PFSK-1 (cell line): Measurements from ENCODE around the gene MEMO1.

Source experiments
- FOXP2 ChIP-seq: optimal IDR thresholded peaks from 2 replicates; pipeline ENCODE3; 2011; ENCODE audit warnings: borderline replicate concordance, control low read depth, inconsistent platforms; ENCODE audit not compliant: insufficient read depth; ENCODE audit errors: extremely low read length, extremely low read depth
- POLR2AphosphoS5 ChIP-seq: IDR thresholded peaks from 2 replicates; pipeline ENCODE4 v1.6.1; 2012; ENCODE audit warnings: low read depth, mild to moderate bottlenecking, control low read depth, low read length, moderate library complexity
- REST ChIP-seq, 2 experiments: IDR thresholded peaks; 2 replicates each; pipeline versions ENCODE4 v1.6.1 to v1.8.0; 2011 to 2012; ENCODE audit warnings: low read depth in 2 of 2, low read length in 2 of 2, control low read depth in 1 of 2, inconsistent platforms in 1 of 2, mild to moderate bottlenecking in 1 of 2, moderate library complexity in 1 of 2; ENCODE audit not compliant: insufficient read depth in 1 of 2
- SIN3A ChIP-seq: IDR thresholded peaks from 2 replicates; pipeline ENCODE4 v1.6.1; 2012; ENCODE audit warnings: mild to moderate bottlenecking, low read length, moderate library complexity, borderline replicate concordance; ENCODE audit not compliant: insufficient read depth
- TAF1 ChIP-seq: IDR thresholded peaks from 2 replicates; pipeline ENCODE4 v1.6.1; 2012; ENCODE audit warnings: low read length, control low read depth, borderline replicate concordance; ENCODE audit not compliant: insufficient read depth

DNA sequence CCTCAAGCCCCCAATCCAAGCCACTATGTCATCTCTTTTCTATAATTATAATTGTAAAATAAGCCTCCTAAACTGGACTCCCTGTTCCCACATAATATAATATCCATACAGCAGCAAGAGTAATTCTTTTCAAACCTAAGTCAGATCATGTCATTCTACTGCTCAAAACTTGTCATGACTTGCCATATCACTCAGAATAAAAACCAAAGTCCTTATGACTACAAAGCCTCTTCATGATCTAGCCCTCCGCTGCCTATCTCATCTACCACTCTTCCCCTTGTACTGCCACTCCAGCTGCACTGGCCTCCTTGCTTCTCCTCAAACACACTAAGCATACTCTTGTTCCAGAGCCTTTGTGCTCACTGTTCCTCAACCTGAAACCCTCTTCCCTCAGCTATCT is 69.9 kb downstream of the MEMO1 start:
- no peak for TF ChIP-seq TAF1
- TF ChIP-seq REST (IDR thresholded peaks at IDR 0.05; ENCODE audit: insufficient read depth in 1 of 2, low read depth in 2 of 2, low read length in 2 of 2), result no peak
- TF ChIP-seq POLR2AphosphoS5, result no peak
- no peak for TF ChIP-seq SIN3A
- no peak for TF ChIP-seq FOXP2
